GF-D8 (cell line): ENCODE data around the gene PRR23C.

Experiments
- DNase-seq: peaks from one replicate; lab custom pipeline; 2025; lab: John Stamatoyannopoulos, UW

Gene PRR23C

GRCh38 chr3:138995706-138996105 lies 49.0 kb downstream of the PRR23C start:
- DNase-seq, result no peak
